CD4-positive, alpha-beta T cell treated with Interleukin-6 for 4 hours (primary cell): ENCODE data around the gene TBXAS1.

Experiments
- DNase-seq: peaks from one replicate; pipeline ENCODE4 v3.0.0-alpha.2; 2020; ENCODE audit warnings: mixed read lengths

TBXAS1 gene

GRCh38 chr7:140054751-140055150 lies 225.7 kb downstream of the TBXAS1 start:
- no peak for DNase-seq

DNA sequence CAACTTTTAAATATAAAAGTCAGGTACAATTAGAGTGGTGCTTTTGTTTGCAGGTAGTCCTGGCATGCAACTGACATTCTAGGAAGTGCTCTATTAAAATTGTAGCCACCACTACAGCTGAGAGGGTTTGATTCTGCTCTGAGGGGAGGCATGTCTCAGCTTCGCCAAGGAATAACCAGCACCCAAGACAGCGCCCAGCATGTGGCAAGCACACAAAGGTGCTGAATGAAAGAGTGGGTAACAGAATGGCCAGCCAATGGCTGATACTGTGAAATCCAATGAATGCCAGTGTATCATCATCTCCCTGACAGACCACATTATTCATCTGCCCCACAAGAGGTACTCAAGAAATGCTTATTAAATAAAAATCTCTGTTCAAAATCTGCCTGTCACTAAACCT lies 226.8 kb downstream of the TBXAS1 start:
- no peak for DNase-seq

DNA sequence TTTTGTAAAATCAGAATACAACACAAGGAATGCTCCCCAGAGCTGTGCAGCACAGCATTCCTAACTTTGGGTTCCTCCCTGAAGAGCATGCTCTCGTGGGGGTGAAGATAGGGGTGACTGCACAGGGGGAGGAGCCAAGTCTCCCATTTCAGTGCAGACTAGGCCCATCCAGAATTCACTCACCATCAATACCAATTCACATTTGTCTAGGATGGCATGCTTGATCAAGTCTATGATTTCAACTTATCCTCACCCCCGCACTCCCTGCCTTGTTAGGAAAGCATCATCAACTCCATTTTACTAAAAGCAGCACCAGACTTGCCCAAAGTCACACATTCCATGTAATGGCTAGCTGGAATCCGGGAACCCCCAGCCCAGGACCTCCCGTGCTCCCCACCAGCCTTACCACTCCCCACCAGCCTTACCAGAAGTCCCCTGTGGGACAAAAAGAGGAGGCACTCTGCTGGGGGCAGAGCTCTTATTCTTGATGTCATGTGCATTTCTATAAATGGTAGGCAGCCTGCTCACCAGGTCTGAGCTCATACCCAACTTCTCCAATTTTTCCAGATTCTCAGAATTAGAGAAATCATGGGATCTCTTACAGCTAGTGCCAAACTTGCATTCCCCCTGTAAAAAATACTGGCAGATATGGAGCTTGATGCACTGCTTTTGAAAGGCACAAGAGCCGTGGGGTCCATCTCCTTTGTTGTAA lies 227.5 kb downstream of the TBXAS1 start:
- no peak for DNase-seq

GRCh38 chr7:140057143-140057535 lies 228.1 kb downstream of the TBXAS1 start:
- no peak for DNase-seq

DNA sequence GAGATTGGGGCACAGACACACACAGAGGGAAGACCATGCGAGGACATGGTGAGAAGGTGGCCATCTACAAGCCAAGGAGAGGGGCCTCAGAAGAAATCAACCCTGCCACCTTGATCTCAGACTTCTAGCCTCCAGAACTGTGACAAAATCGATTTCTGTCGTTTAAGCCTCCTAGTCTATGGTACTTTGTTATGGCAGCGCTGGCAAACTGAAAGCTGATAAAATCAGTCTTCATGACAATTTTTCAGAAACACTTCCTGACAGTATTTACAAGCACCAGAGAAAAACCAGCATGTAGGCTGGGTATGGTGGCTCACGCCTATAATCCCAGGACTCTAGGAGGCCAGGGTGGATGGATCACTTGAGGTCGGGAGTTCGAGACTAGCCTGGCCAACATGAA lies 229.5 kb downstream of the TBXAS1 start:
- no peak for DNase-seq

DNA sequence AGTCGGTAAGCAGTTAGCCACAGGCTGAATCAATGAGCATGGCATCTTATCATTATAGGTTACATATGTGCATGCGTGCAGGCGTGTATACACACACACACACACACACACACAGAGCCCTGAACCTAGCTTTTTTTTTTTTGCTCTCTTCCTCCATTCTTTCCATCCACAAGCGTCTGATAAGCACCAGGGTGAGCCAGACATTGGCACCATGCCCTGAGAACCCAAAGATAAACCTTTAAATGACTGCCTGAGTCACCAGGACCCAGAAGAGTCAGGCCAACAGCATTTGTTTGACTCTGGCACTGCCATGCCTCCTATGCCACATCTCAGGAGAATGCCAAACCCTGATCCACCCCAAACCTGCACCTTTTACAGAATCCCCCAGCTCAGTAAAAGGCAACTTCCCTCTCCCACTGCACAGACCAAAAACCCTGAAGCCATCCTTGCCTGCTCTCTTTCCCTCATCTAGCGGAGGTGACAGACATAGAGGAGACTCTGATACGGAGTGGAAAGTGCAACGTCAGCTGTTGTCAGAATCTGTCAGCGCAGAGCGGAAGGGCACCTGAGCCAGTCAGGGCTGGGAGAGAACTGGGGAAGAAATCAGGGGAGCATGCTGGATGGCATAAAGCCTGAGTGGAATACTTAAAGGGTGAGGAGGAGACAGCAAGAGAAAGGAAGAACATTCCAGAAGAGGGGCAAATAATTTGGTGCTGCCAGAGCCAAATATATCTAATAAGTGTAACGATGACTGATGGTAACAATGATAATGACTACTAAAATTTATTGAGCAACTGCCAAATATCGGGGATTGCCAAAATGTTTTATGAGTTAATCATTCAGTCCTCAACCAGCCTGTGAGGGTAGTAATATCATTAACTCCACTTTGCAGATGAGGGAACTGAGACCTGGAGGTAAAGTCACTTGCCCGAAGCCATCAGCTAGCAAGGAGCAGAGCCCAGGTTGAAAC lies 230.5 kb downstream of the TBXAS1 start:
- peak; percentile 74 for DNase-seq

DNA sequence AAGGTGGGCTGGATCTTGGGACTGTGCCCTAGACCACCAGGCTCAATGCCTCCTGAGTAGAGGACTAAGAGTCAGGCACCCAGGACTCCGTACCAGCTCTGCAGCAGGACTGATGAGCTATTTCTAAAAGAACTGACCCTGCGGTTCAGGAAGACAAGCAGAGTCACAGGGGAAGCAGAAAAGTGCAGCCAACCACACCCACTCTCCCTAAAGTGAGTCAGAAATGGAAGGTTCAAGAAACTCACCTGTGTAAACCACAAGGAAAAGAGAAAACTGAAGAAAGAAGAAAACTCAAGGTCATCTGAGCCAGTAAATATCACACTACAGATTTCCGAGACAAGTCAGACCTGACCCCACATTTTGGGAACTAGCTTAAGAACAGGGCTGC lies 231.2 kb downstream of the TBXAS1 start:
- DNase-seq = peak; percentile 24

DNA sequence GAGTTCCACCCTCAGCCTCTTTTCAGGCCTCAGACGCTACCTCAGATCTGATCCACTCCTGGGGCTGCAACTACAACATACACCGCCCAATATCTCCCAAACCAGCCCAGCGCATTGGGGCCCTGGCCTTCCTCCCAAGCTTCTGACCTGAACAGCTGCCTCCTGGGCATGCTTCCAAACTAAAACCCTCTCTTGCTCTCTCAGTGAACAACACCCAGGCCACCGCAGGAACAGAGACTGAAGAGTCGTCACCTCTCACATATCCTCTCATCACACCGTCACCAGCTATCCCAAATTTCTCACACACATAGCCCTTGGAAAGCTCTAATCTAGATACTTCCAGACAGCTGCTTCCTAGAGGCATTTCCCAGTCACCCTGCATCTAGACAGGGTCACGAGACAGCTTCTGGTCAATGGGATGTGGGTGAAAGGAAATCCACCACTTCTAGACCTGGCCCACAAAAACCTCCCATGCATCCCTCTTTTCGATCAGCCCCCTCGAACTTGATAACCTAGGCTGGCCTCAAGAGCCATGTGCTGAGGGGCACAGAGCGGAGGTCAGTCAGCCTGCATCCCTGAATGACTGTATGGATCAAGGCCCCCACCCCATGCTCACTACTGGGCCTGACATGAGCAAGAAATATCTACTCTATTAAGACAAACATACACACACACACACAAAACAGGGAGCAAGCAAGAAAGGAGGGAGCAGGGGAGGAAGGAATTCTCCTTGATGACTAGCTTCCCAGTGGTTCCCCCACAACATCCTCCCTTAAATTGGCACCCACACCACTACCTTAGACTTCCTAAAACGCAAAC lies 231.9 kb downstream of the TBXAS1 start:
- DNase-seq = no peak

GRCh38 chr7:140061607-140061930 lies 232.5 kb downstream of the TBXAS1 start:
- no peak for DNase-seq

DNA sequence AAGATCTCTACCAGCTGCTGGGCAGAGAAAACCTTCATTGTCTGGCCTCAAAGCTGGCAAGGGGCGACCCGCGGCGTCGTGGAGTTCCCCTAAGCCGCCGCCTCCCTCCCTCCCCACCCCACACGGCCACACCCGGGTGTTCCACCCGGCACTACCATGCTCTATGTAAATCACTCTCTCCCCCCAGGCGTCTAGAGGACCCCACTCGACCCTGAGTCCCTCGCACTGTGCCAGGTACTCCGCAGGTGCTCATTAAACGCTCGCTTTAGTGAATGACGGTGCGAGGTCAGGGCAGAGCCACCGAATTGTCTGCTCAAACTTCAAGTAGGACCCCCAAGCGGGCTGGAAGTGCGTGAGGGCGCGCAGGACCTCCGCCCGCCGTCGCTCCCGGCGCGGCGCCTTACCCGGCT lies 233.1 kb downstream of the TBXAS1 start:
- DNase-seq = peak; percentile 56

- peak; percentile 94 for DNase-seq
These were observed 233.7 kb downstream of the TBXAS1 start, which contains the start of gene PARP12 for GRCh38 chr7:140062528-140063299. Gene PARP12, minus strand, starts transcription at chr7:140062951. Its CDS starts 104 bp downstream, at chr7:140062847.

- no peak for DNase-seq
These were observed 238.0 kb downstream of the TBXAS1 start for GRCh38 chr7:140067052-140067451.

GRCh38 chr7:140068033-140068432 lies 239.0 kb downstream of the TBXAS1 start:
- no peak for DNase-seq

- no peak for DNase-seq
These were observed 240.4 kb downstream of the TBXAS1 start for GRCh38 chr7:140069298-140069949.
